Right cardiac atrium (tissue), 5 donors: Measurements from ENCODE around the gene COX14. TPM values are rescaled to one million over a fixed set of nuclear protein-coding genes. Genes with fewer than 3 reads are reported as not detected.
"Not testable (repeated sequence)": the region's sequence is repeated elsewhere in the genome, so short reads cannot be mapped to it uniquely, and the experiment has no call there.

Experiments used
- ATAC-seq, 2 donors: fragments of 200-7000 bp; cut with Tn5 transposase; one replicate each; pipeline versions ENCODE4 v1.8.0 to v1.9.1; 2020; ENCODE audit warnings: moderate library complexity in 2 of 2, mild to moderate bottlenecking in 1 of 2
- DNase-seq, 3 donors: peaks; one replicate each; pipeline ENCODE4 v3.0.0-alpha.2; 2020
- H3K27ac ChIP-seq: one replicate; pipeline ENCODE4 v1.5.1; 2013; ENCODE audit warnings: mild to moderate bottlenecking, low read length, control low read depth, moderate library complexity
- H3K27me3 ChIP-seq: one replicate; pipeline ENCODE4 v1.6.1; 2013; ENCODE audit not compliant: control insufficient read depth, insufficient read depth
- H3K4me1 ChIP-seq: one replicate; pipeline ENCODE4 v1.6.1; 2013; ENCODE audit warnings: low read length; ENCODE audit not compliant: control insufficient read depth, insufficient read depth
- H3K4me3 ChIP-seq: one replicate; pipeline ENCODE4 v1.5.1; 2013; ENCODE audit warnings: low read length, control low read depth
- H3K9me3 ChIP-seq: one replicate; pipeline ENCODE4 v1.6.1; 2013; ENCODE audit warnings: low read length; ENCODE audit not compliant: control insufficient read depth
- WGBS: extraction: QIAGEN DNeasy Blood & Tissue Kit; methylation state at CpG from one replicate; pipeline ENCODE4 v1.1.7; 2013; 5-methylcytosine and 5-hydroxymethylcytosine counted together
- intact Hi-C, 4 donors: fragments of 100-400 bp; cut with DNase I; formaldehyde crosslinking; loops; one replicate each; pipeline versions ENCODE4 v1.11.0 to v1.14.0; 2022 to 2023
- polyA plus RNA-seq: library from polyadenylated mRNA; stranded (reverse); fragments of 200-250 nt; gene quantifications from one replicate; pipeline ENCODE4 v1.2.3, GENCODE V29; 2013
- total RNA-seq, 4 donors: library from RNA; stranded (reverse); fragmentation: NEBNext Ultra II Directional; extraction: Animal tissue kit (Norgen Biotek cat#: 25700); gene quantifications; one replicate each; pipeline ENCODE4 v1.2.1, GENCODE V29; 2021
- donor health status: healthy with polysubstance abuse.
- donor health status: DM: no; HTN: yes; CAD: no.
- donor health status: DM: no; HTN: no; CAD: no.
- donor health status: DM: no; HTN: yes; CAD: no; lungs with severe emphysema.
- donor health status: DM: yes; HTN: yes; CAD: no.

The COX14 gene
- total and polyA plus RNA-seq, 5 donors = 141 to 258 (median 191) TPM

GRCh38 chr12:50073712-50074111, 38.3 kb upstream of the COX14 start:
- Histone ChIP-seq H3K9me3 (no peaks in the 10 kb centered on the region), H3K4me1 (no peaks in the 10 kb centered on the region), H3K27ac (no peak overlapping the region), H3K27me3 (no peaks in the 10 kb centered on the region), H3K4me3 (no peak overlapping the region)
- 83% methylated on average over 10 of the region's 10 CpGs for WGBS
- intact Hi-C loops = loop anchor here in 2 of 4 donors (2.0 to 5.0 kb wide), 4 partner anchors 101 to 296 kb away; no protein-coding TSS in a partner anchor
- DNase-seq (no peak), ATAC-seq (no peak)

- H3K27me3 ChIP-seq = no peaks in the 10 kb centered on the region
- ATAC-seq (peak; percentile 83 to 85), DNase-seq (peak; percentile 85 to 93 (median 93))
- H3K27ac ChIP-seq = no peak overlapping the region
- H3K4me1 ChIP-seq = no peaks in the 10 kb centered on the region
- no peak overlapping the region for H3K4me3 ChIP-seq
- 6% methylated on average over 9 of the region's 9 CpGs for WGBS
- intact Hi-C loops = loop anchor here in 3 of 4 donors (2.0 to 5.0 kb wide), 5 partner anchors 100 to 298 kb away; no protein-coding TSS in a partner anchor
- no peaks in the 10 kb centered on the region for H3K9me3 ChIP-seq
Observed at GRCh38 chr12:50074936-50075807, 36.9 kb upstream of the COX14 start.

- no peak overlapping the region for H3K4me3 ChIP-seq
- H3K27me3 ChIP-seq = no peaks in the 10 kb centered on the region
- no peaks in the 10 kb centered on the region for H3K4me1 ChIP-seq
- H3K27ac ChIP-seq = no peak overlapping the region
- intact Hi-C loops = loop anchor here in 2 of 4 donors (2.0 to 5.0 kb wide), 2 partner anchors 99 to 102 kb away; no protein-coding TSS in a partner anchor
- WGBS = 98% methylated on average over 1 of the region's 1 CpG
- no peak for DNase-seq
- no peaks in the 10 kb centered on the region for H3K9me3 ChIP-seq
- no peak for ATAC-seq
Observed at GRCh38 chr12:50075808-50076170, 36.2 kb upstream of the COX14 start.

- Histone ChIP-seq H3K27ac (no peak overlapping the region), H3K27me3 (no peaks in the 10 kb centered on the region), H3K9me3 (no peaks in the 10 kb centered on the region), H3K4me1 (no peaks in the 10 kb centered on the region), H3K4me3 (no peak overlapping the region)
- DNase-seq = no peak
- 85% methylated on average over 12 of the region's 12 CpGs for WGBS
- intact Hi-C loops = loop anchor here in 1 of 4 donors (5.0 kb wide), 1 partner anchor 100 kb away; no protein-coding TSS in a partner anchor
- no peak for ATAC-seq
Observed at GRCh38 chr12:50077099-50077498, 34.9 kb upstream of the COX14 start.

- intact Hi-C loops = loop anchor here in 1 of 4 donors (5.0 kb wide), 1 partner anchor 99 kb away; no protein-coding TSS in a partner anchor
- Histone ChIP-seq H3K9me3 (no peaks in the 10 kb centered on the region), H3K4me3 (no peak overlapping the region), H3K27ac (no peak overlapping the region), H3K4me1 (no peaks in the 10 kb centered on the region), H3K27me3 (no peaks in the 10 kb centered on the region)
- ATAC-seq (no peak), DNase-seq (no peak)
- 92% methylated on average over 10 of the region's 10 CpGs for WGBS
Observed at GRCh38 chr12:50078281-50078680, 33.8 kb upstream of the COX14 start.

GRCh38 chr12:50079771-50080170, 32.3 kb upstream of the COX14 start:
- Histone ChIP-seq H3K4me1 (no peaks in the 10 kb centered on the region), H3K4me3 (no peak overlapping the region), H3K27me3 (no peaks in the 10 kb centered on the region), H3K9me3 (no peaks in the 10 kb centered on the region), H3K27ac (no peak overlapping the region)
- ATAC-seq (no peak), DNase-seq (no peak)
- intact Hi-C loops = loop anchor here in 2 of 4 donors (5.0 to 10.0 kb wide), 2 partner anchors 95 to 98 kb away; no protein-coding TSS in a partner anchor
- WGBS = 87% methylated on average over 5 of the region's 5 CpGs

- intact Hi-C loops = loop anchor here in 1 of 4 donors (10.0 kb wide), 1 partner anchor 94 kb away; no protein-coding TSS in a partner anchor
- no peak overlapping the region for H3K27ac ChIP-seq
- peak in 1 of 3 donors; percentile 68 for DNase-seq
Observed at GRCh38 chr12:50081096-50081808, 30.8 kb upstream of the COX14 start.

GRCh38 chr12:50082644-50083043, 29.4 kb upstream of the COX14 start:
- H3K9me3 ChIP-seq = no peaks in the 10 kb centered on the region
- no peak overlapping the region for H3K27ac ChIP-seq
- ATAC-seq (no peak), DNase-seq (no peak)
- WGBS = 77% methylated on average over 7 of the region's 7 CpGs
- H3K27me3 ChIP-seq = no peaks in the 10 kb centered on the region
- no peaks in the 10 kb centered on the region for H3K4me1 ChIP-seq
- H3K4me3 ChIP-seq = no peak overlapping the region
- intact Hi-C loops = loop anchor here in 1 of 4 donors (10.0 kb wide), 1 partner anchor 92 kb away; no protein-coding TSS in a partner anchor

More at GRCh38 chr12:50081096-50081808, 30.8 kb upstream of the COX14 start:
- no peaks in the 10 kb centered on the region for H3K9me3 ChIP-seq
- no peak for ATAC-seq
- no peaks in the 10 kb centered on the region for H3K27me3 ChIP-seq
- H3K4me1 ChIP-seq = no peaks in the 10 kb centered on the region
- H3K4me3 ChIP-seq = no peak overlapping the region
- 44% methylated on average over 46 of the region's 46 CpGs for WGBS

- ATAC-seq = no peak
- WGBS = 84% methylated on average over 1 of the region's 1 CpG
- no peak for DNase-seq
- Histone ChIP-seq H3K27ac (no peak overlapping the region), H3K9me3 (no peaks in the 10 kb centered on the region), H3K4me3 (no peak overlapping the region), H3K27me3 (no peaks in the 10 kb centered on the region), H3K4me1 (no peaks in the 10 kb centered on the region)
- intact Hi-C loops = loop anchor here in 1 of 4 donors (10.0 kb wide), 1 partner anchor 92 kb away; no protein-coding TSS in a partner anchor
Observed at GRCh38 chr12:50083301-50083700, 28.7 kb upstream of the COX14 start.

GRCh38 chr12:50084409-50084774, 27.6 kb upstream of the COX14 start:
- intact Hi-C loops = loop anchor here in 1 of 4 donors (10.0 kb wide), 1 partner anchor 90 kb away; no protein-coding TSS in a partner anchor

More at GRCh38 chr12:50084409-50084774, 27.6 kb upstream of the COX14 start:
- peak overlapping the region; percentile 100 for H3K4me3 ChIP-seq
- not testable (repeated sequence) for H3K9me3 ChIP-seq, ATAC-seq, H3K4me1 ChIP-seq, H3K27me3 ChIP-seq, DNase-seq
- WGBS = 43% methylated on average over 7 of the region's 7 CpGs
- peak overlapping the region; percentile 97 for H3K27ac ChIP-seq
